Measurements from ENCODE around the gene ASB14.
"Not testable (repeated sequence)": the region's sequence is repeated elsewhere in the genome, so short reads cannot be mapped to it uniquely, and the experiment has no call there.

DNA sequence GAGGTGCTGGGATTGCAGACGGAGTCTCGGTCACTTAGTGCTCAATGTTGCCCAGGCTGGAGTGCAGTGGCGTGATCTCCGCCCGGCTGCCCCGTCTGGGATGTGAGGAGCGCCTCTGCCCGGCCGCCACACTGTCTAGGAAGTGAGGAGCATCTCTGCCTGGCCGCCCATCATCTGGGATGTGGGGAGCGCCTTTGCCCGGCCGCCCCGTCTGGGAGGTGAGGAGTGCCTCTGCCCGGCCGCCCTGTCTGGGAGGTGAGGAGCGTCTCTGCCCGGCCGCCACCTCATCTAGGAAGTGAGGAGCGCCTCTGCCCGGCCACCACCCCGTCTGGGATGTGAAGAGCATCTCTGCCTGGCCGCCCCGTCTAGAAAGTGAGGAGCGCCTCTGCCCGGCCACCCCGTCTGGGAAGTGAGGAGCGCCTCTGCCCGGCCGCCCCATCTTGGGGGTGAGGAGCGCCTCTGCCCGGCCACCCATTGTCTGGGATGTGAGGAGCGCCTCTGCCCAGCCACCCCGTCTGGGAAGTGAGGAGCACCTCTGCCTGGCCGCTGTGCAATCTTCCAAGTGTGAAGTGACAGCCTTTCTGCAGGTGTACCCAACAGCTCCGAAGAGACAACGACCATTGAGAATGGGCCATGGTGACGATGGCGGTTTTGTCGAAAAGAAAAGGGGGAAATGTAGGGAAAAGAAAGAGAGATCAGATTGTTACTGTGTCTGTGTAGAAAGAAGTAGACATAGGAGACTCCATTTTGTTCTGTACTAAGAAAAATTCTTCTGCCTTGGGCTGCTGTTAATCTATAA lies 46.0 kb upstream of the ASB14 start:
- TF ChIP-seq, protein P1, sequence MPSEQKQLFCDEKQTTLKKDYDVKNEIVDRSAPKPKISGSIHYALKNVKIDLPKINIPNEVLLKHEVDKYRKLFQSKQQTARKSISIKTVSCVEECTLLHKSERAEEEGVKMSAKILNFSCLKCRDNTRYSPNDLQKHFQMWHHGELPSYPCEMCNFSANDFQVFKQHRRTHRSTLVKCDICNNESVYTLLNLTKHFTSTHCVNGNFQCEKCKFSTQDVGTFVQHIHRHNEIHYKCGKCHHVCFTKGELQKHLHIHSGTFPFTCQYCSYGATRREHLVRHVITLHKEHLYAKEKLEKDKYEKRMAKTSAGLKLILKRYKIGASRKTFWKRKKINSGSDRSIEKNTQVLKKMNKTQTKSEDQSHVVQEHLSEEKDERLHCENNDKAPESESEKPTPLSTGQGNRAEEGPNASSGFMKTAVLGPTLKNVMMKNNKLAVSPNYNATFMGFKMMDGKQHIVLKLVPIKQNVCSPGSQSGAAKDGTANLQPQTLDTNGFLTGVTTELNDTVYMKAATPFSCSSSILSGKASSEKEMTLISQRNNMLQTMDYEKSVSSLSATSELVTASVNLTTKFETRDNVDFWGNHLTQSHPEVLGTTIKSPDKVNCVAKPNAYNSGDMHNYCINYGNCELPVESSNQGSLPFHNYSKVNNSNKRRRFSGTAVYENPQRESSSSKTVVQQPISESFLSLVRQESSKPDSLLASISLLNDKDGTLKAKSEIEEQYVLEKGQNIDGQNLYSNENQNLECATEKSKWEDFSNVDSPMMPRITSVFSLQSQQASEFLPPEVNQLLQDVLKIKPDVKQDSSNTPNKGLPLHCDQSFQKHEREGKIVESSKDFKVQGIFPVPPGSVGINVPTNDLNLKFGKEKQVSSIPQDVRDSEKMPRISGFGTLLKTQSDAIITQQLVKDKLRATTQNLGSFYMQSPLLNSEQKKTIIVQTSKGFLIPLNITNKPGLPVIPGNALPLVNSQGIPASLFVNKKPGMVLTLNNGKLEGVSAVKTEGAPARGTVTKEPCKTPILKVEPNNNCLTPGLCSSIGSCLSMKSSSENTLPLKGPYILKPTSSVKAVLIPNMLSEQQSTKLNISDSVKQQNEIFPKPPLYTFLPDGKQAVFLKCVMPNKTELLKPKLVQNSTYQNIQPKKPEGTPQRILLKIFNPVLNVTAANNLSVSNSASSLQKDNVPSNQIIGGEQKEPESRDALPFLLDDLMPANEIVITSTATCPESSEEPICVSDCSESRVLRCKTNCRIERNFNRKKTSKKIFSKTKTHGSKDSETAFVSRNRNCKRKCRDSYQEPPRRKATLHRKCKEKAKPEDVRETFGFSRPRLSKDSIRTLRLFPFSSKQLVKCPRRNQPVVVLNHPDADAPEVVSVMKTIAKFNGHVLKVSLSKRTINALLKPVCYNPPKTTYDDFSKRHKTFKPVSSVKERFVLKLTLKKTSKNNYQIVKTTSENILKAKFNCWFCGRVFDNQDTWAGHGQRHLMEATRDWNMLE (tag by site-specific recombination; conservative IDR thresholded peaks at IDR 0.05; ENCODE audit: low read depth): not testable (repeated sequence)
- TF ChIP-seq, protein P2, sequence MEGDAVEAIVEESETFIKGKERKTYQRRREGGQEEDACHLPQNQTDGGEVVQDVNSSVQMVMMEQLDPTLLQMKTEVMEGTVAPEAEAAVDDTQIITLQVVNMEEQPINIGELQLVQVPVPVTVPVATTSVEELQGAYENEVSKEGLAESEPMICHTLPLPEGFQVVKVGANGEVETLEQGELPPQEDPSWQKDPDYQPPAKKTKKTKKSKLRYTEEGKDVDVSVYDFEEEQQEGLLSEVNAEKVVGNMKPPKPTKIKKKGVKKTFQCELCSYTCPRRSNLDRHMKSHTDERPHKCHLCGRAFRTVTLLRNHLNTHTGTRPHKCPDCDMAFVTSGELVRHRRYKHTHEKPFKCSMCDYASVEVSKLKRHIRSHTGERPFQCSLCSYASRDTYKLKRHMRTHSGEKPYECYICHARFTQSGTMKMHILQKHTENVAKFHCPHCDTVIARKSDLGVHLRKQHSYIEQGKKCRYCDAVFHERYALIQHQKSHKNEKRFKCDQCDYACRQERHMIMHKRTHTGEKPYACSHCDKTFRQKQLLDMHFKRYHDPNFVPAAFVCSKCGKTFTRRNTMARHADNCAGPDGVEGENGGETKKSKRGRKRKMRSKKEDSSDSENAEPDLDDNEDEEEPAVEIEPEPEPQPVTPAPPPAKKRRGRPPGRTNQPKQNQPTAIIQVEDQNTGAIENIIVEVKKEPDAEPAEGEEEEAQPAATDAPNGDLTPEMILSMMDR (tag by site-specific recombination; IDR thresholded peaks at IDR 0.05): not testable (repeated sequence)
- TF ChIP-seq, protein P3, sequence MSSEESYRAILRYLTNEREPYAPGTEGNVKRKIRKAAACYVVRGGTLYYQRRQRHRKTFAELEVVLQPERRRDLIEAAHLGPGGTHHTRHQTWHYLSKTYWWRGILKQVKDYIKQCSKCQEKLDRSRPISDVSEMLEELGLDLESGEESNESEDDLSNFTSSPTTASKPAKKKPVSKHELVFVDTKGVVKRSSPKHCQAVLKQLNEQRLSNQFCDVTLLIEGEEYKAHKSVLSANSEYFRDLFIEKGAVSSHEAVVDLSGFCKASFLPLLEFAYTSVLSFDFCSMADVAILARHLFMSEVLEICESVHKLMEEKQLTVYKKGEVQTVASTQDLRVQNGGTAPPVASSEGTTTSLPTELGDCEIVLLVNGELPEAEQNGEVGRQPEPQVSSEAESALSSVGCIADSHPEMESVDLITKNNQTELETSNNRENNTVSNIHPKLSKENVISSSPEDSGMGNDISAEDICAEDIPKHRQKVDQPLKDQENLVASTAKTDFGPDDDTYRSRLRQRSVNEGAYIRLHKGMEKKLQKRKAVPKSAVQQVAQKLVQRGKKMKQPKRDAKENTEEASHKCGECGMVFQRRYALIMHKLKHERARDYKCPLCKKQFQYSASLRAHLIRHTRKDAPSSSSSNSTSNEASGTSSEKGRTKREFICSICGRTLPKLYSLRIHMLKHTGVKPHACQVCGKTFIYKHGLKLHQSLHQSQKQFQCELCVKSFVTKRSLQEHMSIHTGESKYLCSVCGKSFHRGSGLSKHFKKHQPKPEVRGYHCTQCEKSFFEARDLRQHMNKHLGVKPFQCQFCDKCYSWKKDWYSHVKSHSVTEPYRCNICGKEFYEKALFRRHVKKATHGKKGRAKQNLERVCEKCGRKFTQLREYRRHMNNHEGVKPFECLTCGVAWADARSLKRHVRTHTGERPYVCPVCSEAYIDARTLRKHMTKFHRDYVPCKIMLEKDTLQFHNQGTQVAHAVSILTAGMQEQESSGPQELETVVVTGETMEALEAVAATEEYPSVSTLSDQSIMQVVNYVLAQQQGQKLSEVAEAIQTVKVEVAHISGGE (tag by site-specific recombination; conservative IDR thresholded peaks at IDR 0.05; ENCODE audit: low read depth): not testable (repeated sequence)
- not testable (repeated sequence) for TF ChIP-seq OVOL3 (tag by site-specific recombination; IDR thresholded peaks at IDR 0.05); ZFP69B (tag by site-specific recombination; IDR thresholded peaks at IDR 0.05); ZBTB7A (tag by site-specific recombination; IDR thresholded peaks at IDR 0.05; ENCODE audit: low read depth); ZFP41 (tag by site-specific recombination; IDR thresholded peaks at IDR 0.05; ENCODE audit: borderline replicate concordance); YY2 (tag by site-specific recombination; IDR thresholded peaks at IDR 0.05); ZNF843 (tag by site-specific recombination; IDR thresholded peaks at IDR 0.05)
- TF ChIP-seq, protein P4, sequence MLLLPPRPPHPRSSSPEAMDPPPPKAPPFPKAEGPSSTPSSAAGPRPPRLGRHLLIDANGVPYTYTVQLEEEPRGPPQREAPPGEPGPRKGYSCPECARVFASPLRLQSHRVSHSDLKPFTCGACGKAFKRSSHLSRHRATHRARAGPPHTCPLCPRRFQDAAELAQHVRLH (tag by site-specific recombination; IDR thresholded peaks at IDR 0.05): not testable (repeated sequence)
- TF ChIP-seq, protein P5, sequence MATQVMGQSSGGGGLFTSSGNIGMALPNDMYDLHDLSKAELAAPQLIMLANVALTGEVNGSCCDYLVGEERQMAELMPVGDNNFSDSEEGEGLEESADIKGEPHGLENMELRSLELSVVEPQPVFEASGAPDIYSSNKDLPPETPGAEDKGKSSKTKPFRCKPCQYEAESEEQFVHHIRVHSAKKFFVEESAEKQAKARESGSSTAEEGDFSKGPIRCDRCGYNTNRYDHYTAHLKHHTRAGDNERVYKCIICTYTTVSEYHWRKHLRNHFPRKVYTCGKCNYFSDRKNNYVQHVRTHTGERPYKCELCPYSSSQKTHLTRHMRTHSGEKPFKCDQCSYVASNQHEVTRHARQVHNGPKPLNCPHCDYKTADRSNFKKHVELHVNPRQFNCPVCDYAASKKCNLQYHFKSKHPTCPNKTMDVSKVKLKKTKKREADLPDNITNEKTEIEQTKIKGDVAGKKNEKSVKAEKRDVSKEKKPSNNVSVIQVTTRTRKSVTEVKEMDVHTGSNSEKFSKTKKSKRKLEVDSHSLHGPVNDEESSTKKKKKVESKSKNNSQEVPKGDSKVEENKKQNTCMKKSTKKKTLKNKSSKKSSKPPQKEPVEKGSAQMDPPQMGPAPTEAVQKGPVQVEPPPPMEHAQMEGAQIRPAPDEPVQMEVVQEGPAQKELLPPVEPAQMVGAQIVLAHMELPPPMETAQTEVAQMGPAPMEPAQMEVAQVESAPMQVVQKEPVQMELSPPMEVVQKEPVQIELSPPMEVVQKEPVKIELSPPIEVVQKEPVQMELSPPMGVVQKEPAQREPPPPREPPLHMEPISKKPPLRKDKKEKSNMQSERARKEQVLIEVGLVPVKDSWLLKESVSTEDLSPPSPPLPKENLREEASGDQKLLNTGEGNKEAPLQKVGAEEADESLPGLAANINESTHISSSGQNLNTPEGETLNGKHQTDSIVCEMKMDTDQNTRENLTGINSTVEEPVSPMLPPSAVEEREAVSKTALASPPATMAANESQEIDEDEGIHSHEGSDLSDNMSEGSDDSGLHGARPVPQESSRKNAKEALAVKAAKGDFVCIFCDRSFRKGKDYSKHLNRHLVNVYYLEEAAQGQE (tag by site-specific recombination; IDR thresholded peaks at IDR 0.05): not testable (repeated sequence)

Measured in HEK293 (cell line).